GM23338 (cell line): ENCODE results near the gene EPHB2. TPM values are rescaled to one million over a fixed set of nuclear protein-coding genes. Genes with fewer than 3 reads are reported as not detected.

ENCODE experiments used
- ATAC-seq: fragments of 200-7000 bp; cut with Tn5 transposase; 3 replicates; pipeline ENCODE4 v1.9.1; 2020
- DNase-seq: peaks from one replicate; pipeline ENCODE4 v3.0.0-alpha.2; 2015; ENCODE audit warnings: low spot score
- H2AFZ ChIP-seq: fragments of 200-600 bp; sonication (generic); 2 replicates; pipeline ENCODE4 v1.8.0; 2016; ENCODE audit warnings: antibody characterized with exemption, mild to moderate bottlenecking, moderate library complexity
- H3F3A ChIP-seq: fragments of 200-600 bp; sonication (generic); replicated peaks from 2 replicates; pipeline ENCODE4 v1.8.0; 2017; ENCODE audit warnings: antibody characterized with exemption, mixed run types, low read depth
- H3K27ac ChIP-seq: fragments of 200-600 bp; sonication (generic); 2 replicates; pipeline ENCODE4 v1.6.1; 2016; ENCODE audit warnings: low read depth
- H3K27me3 ChIP-seq: fragments of 200-600 bp; sonication (generic); 2 replicates; pipeline ENCODE4 v1.8.0; 2016; ENCODE audit warnings: mild to moderate bottlenecking, mixed run types, moderate library complexity; ENCODE audit not compliant: insufficient read depth
- H3K36me3 ChIP-seq: fragments of 200-600 bp; sonication (generic); 2 replicates; pipeline ENCODE4 v1.8.0; 2016; ENCODE audit warnings: mild to moderate bottlenecking; ENCODE audit not compliant: insufficient read depth
- H3K4me1 ChIP-seq: fragments of 200-600 bp; sonication (generic); 2 replicates; pipeline ENCODE4 v1.8.0; 2016; ENCODE audit warnings: mild to moderate bottlenecking, moderate library complexity; ENCODE audit not compliant: insufficient read depth
- H3K4me2 ChIP-seq: fragments of 200-600 bp; sonication (generic); 2 replicates; pipeline ENCODE4 v1.7.1; 2017; ENCODE audit warnings: mixed run types
- H3K4me3 ChIP-seq: fragments of 200-600 bp; sonication (generic); 2 replicates; pipeline ENCODE4 v1.6.1; 2016; ENCODE audit warnings: mixed run types
- H3K79me2 ChIP-seq: fragments of 200-600 bp; sonication (generic); replicated peaks from 2 replicates; pipeline ENCODE4 v1.8.0; 2017; ENCODE audit warnings: mild to moderate bottlenecking; ENCODE audit not compliant: insufficient read depth
- H3K9me2 ChIP-seq: fragments of 200-600 bp; sonication (generic); 2 replicates; pipeline ENCODE4 v1.8.0; 2017; ENCODE audit not compliant: insufficient read depth
- H4K20me1 ChIP-seq: fragments of 200-600 bp; sonication (generic); replicated peaks from 2 replicates; pipeline ENCODE4 v1.8.0; 2017; ENCODE audit warnings: mild to moderate bottlenecking; ENCODE audit not compliant: insufficient read depth
- H3K27ac Mint-ChIP-seq: 2 replicates; pipeline ENCODE4 v1.8.0; 2020; ENCODE audit warnings: inconsistent platforms, mild to moderate bottlenecking, moderate library complexity, mixed read lengths
- H3K27me3 Mint-ChIP-seq: 3 replicates; pipeline ENCODE4 v1.8.0; 2022; ENCODE audit warnings: low read depth, mild to moderate bottlenecking, moderate library complexity, mixed read lengths, inconsistent platforms; ENCODE audit not compliant: insufficient read depth, poor library complexity
- H3K36me3 Mint-ChIP-seq: 3 replicates; pipeline ENCODE4 v1.8.0; 2021; ENCODE audit warnings: low read depth, mild to moderate bottlenecking, inconsistent platforms, moderate library complexity, mixed read lengths
- H3K4me1 Mint-ChIP-seq: 3 replicates; pipeline ENCODE4 v1.8.0; 2020; ENCODE audit warnings: mild to moderate bottlenecking, inconsistent platforms, mixed read lengths
- H3K4me3 Mint-ChIP-seq: 3 replicates; pipeline ENCODE4 v1.8.0; 2021; ENCODE audit warnings: moderate library complexity, mild to moderate bottlenecking, inconsistent platforms, mixed read lengths
- H3K9me3 Mint-ChIP-seq: 3 replicates; pipeline ENCODE4 v1.8.0; 2020; ENCODE audit warnings: moderate library complexity, mild to moderate bottlenecking, inconsistent platforms, mixed read lengths
- CREB1 ChIP-seq: fragments of 250-450 bp; sonication (Bioruptor Pico); IDR thresholded peaks from 2 replicates; pipeline ENCODE4 v1.5.0; 2020; ENCODE audit warnings: low read depth, mild to moderate bottlenecking, moderate library complexity
- ETS1 ChIP-seq: IDR thresholded peaks from 2 replicates; pipeline ENCODE4 v1.6.1; 2016; ENCODE audit warnings: antibody characterized with exemption
- EZH2 ChIP-seq: fragments of 200-600 bp; sonication (generic); IDR thresholded peaks from one replicate; pipeline ENCODE4 v1.8.0; 2017; ENCODE audit warnings: antibody characterized with exemption, mild to moderate bottlenecking, low read depth; ENCODE audit not compliant: unreplicated experiment
- EZH2phosphoT487 ChIP-seq: fragments of 200-600 bp; sonication (generic); IDR thresholded peaks from one replicate; pipeline ENCODE4 v1.8.1; 2018; ENCODE audit warnings: antibody characterized with exemption; ENCODE audit not compliant: unreplicated experiment
- JUNB ChIP-seq: IDR thresholded peaks from one replicate; pipeline ENCODE4 v1.6.1; 2016; ENCODE audit warnings: antibody characterized with exemption; ENCODE audit not compliant: unreplicated experiment
- NANOG ChIP-seq: IDR thresholded peaks from 2 replicates; pipeline ENCODE4 v1.6.1; 2016; ENCODE audit warnings: antibody characterized with exemption, borderline replicate concordance
- POLR2AphosphoS5 ChIP-seq: IDR thresholded peaks from 2 replicates; pipeline ENCODE4 v1.6.1; 2016; ENCODE audit warnings: antibody characterized with exemption, low read depth
- STAT1 ChIP-seq: IDR thresholded peaks from one replicate; pipeline ENCODE4 v1.6.1; 2016; ENCODE audit warnings: antibody characterized with exemption; ENCODE audit not compliant: unreplicated experiment
- ZNF114 ChIP-seq: fragments of 250-450 bp; sonication (Bioruptor Pico); IDR thresholded peaks from 2 replicates; pipeline ENCODE4 v1.5.0; 2020; ENCODE audit warnings: mild to moderate bottlenecking, moderate library complexity
- ZNF331 ChIP-seq: fragments of 250-450 bp; sonication (Bioruptor Pico); IDR thresholded peaks from 2 replicates; pipeline ENCODE4 v1.5.0; 2020; ENCODE audit warnings: low read depth, mild to moderate bottlenecking, moderate library complexity
- ZNF462 ChIP-seq: fragments of 250-450 bp; sonication (Bioruptor Pico); IDR thresholded peaks from 2 replicates; pipeline ENCODE4 v1.5.0; 2020; ENCODE audit warnings: mild to moderate bottlenecking, moderate library complexity
- polyA plus RNA-seq: library from polyadenylated mRNA; unstranded; fragments of >200 nt; fragmentation: Nextera tagmentation; extraction: Ambion mirVana; gene quantifications from 2 replicates; pipeline ENCODE4 v1.2.1, GENCODE V29; 2016
- total RNA-seq: library from RNA; depleted of rRNA; stranded (reverse); fragments of >200 nt; shearing (Covaris generic); gene quantifications from 2 replicates; pipeline ENCODE4 v1.2.3, GENCODE V29; 2014
- TF ChIP-seq, protein P1 (sequence below): IDR thresholded peaks from one replicate; pipeline ENCODE4 v1.6.1; 2018; ENCODE audit warnings: antibody characterized with exemption; ENCODE audit not compliant: unreplicated experiment
- TF ChIP-seq, protein P2 (sequence below), 2 experiments: fragments of 200-600 bp in 1 of 2; sonication (generic) in 1 of 2; conservative IDR thresholded peaks; 2 replicates each; pipeline versions ENCODE4 v1.5.1 to v1.6.1; 2016 to 2017; ENCODE audit warnings: antibody characterized with exemption in 2 of 2, low read depth in 2 of 2, mild to moderate bottlenecking in 2 of 2, moderate library complexity in 1 of 2

The EPHB2 gene
- total and polyA plus RNA-seq, 2 experiments from 2014 or later = 4.1 to 20.1 TPM

GRCh38 chr1:22702296-22703085, 8.1 kb upstream of the EPHB2 start:
- H3K4me3 Mint-ChIP-seq = no peak overlapping the region
- Histone ChIP-seq H4K20me1 (no peaks in the 10 kb centered on the region), H3K4me1 (no peaks in the 10 kb centered on the region), H3K9me2 (no peaks in the 10 kb centered on the region), H3K4me3 (no peak overlapping the region), H2AFZ (no peak overlapping the region), H3K36me3 (no peaks in the 10 kb centered on the region), H3K79me2 (no peaks in the 10 kb centered on the region), H3K27ac (no peak overlapping the region), H3K4me2 (no peak overlapping the region), H3K27me3 (no peaks in the 10 kb centered on the region), H3F3A (no peaks in the 10 kb centered on the region)
- peaks cover 17% of the 10 kb centered on the region for H3K27me3 Mint-ChIP-seq
- DNase-seq (no peak), ATAC-seq (no peak)
- H3K9me3 Mint-ChIP-seq = no peaks in the 10 kb centered on the region
- no peak for TF ChIP-seq NANOG
- no peak for TF ChIP-seq POLR2AphosphoS5
- no peak for TF ChIP-seq ETS1
- no peak for TF ChIP-seq JUNB
- TF ChIP-seq, protein P1, sequence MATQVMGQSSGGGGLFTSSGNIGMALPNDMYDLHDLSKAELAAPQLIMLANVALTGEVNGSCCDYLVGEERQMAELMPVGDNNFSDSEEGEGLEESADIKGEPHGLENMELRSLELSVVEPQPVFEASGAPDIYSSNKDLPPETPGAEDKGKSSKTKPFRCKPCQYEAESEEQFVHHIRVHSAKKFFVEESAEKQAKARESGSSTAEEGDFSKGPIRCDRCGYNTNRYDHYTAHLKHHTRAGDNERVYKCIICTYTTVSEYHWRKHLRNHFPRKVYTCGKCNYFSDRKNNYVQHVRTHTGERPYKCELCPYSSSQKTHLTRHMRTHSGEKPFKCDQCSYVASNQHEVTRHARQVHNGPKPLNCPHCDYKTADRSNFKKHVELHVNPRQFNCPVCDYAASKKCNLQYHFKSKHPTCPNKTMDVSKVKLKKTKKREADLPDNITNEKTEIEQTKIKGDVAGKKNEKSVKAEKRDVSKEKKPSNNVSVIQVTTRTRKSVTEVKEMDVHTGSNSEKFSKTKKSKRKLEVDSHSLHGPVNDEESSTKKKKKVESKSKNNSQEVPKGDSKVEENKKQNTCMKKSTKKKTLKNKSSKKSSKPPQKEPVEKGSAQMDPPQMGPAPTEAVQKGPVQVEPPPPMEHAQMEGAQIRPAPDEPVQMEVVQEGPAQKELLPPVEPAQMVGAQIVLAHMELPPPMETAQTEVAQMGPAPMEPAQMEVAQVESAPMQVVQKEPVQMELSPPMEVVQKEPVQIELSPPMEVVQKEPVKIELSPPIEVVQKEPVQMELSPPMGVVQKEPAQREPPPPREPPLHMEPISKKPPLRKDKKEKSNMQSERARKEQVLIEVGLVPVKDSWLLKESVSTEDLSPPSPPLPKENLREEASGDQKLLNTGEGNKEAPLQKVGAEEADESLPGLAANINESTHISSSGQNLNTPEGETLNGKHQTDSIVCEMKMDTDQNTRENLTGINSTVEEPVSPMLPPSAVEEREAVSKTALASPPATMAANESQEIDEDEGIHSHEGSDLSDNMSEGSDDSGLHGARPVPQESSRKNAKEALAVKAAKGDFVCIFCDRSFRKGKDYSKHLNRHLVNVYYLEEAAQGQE = no peak
- no peak for TF ChIP-seq CREB1 (CRISPR knock-in tag)
- TF ChIP-seq STAT1 = no peak
- no peak for TF ChIP-seq EZH2phosphoT487
- TF ChIP-seq ZNF114 = no peak
- TF ChIP-seq, protein P2, sequence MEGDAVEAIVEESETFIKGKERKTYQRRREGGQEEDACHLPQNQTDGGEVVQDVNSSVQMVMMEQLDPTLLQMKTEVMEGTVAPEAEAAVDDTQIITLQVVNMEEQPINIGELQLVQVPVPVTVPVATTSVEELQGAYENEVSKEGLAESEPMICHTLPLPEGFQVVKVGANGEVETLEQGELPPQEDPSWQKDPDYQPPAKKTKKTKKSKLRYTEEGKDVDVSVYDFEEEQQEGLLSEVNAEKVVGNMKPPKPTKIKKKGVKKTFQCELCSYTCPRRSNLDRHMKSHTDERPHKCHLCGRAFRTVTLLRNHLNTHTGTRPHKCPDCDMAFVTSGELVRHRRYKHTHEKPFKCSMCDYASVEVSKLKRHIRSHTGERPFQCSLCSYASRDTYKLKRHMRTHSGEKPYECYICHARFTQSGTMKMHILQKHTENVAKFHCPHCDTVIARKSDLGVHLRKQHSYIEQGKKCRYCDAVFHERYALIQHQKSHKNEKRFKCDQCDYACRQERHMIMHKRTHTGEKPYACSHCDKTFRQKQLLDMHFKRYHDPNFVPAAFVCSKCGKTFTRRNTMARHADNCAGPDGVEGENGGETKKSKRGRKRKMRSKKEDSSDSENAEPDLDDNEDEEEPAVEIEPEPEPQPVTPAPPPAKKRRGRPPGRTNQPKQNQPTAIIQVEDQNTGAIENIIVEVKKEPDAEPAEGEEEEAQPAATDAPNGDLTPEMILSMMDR (conservative IDR thresholded peaks at IDR 0.05; ENCODE audit: low read depth in 2 of 2) = no peak
- no peak for TF ChIP-seq ZNF462 (CRISPR knock-in tag)
- TF ChIP-seq ZNF331 (CRISPR knock-in tag) = no peak
- no peak for TF ChIP-seq EZH2
- no peak overlapping the region for H3K27ac Mint-ChIP-seq
- no peaks in the 10 kb centered on the region for H3K36me3 Mint-ChIP-seq
- no peaks in the 10 kb centered on the region for H3K4me1 Mint-ChIP-seq
